ENCODE data around the gene PML. TPM values are rescaled to one million over a fixed set of nuclear protein-coding genes. Genes with fewer than 3 reads are reported as not detected.

The PML gene
- total and polyA plus RNA-seq, 9 of the 15 experiments (the other 6 are each of a cell fraction or from before 2014, with no cell fraction given): 5.0 to 50.7 (median 10.1) TPM

DNA sequence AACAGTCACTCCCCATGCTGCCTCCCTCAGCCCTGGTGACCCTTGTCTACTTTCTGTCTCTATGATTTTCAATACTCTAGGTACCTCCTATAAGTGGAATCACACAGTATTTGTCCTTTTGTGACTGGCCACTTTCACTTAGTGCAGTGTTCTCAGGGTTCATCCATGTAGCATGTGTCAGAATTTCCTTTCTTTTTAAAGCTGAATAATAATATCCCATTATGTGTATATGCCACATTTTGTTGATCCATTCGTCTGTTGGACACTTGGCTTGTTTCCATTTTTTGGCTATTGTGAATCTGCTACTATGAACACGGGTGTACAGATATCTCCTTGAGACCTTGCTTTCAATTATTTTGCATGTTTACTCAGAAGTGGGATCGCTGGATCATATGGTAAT, 34.1 kb downstream of the PML start:
- DNase-seq (ENCODE audit: extremely low read depth in 1 of 4, low spot score in 3 of 4): no peak
- POLR2A ChIA-PET: interaction anchor here (1.1 kb wide), 1 partner anchor 17 kb away, joined by 3 read pairs; no protein-coding TSS in a partner anchor
- Histone ChIP-seq H3K4me1 (replicated peaks in 1 of 2; ENCODE audit: control insufficient read depth in 2 of 2, insufficient read depth in 2 of 2, low read length in 2 of 2) (peaks cover 4 to 8% of the 10 kb centered on the region in 2 experiments; a peak in 1 of 5 replicates), H4K20me1 (replicated peaks; ENCODE audit: control insufficient read depth, insufficient read depth, low read length) (no peaks in the 10 kb centered on the region; the same call in 1 of the 2 replicates), H3K27ac (ENCODE audit: extremely low read depth, low read depth, low read length) (no peak overlapping the region), H3K27me3 (ENCODE audit: control insufficient read depth in 2 of 2, insufficient read depth in 2 of 2, low read length in 2 of 2) (no peaks in the 10 kb centered on the region), H2AFZ (ENCODE audit: low read depth, low read length) (no peak overlapping the region), H3K79me2 (ENCODE audit: control insufficient read depth, insufficient read depth, low read length) (no peaks in the 10 kb centered on the region), H3K9me3 (replicated peaks; ENCODE audit: control insufficient read depth, insufficient read depth, low read depth, low read length) (no peaks in the 10 kb centered on the region), H3K9ac (ENCODE audit: insufficient read depth in 1 of 2, low read depth in 2 of 2, low read length in 2 of 2) (no peak overlapping the region), H3K4me2 (ENCODE audit: insufficient read depth, low read length) (no peak overlapping the region), H3K4me3 (no peak overlapping the region), H3K9me1 (ENCODE audit: control insufficient read depth, insufficient read depth, low read length) (peaks cover 3% of the 10 kb centered on the region), H3K36me3 (ENCODE audit: control insufficient read depth, insufficient read depth, low read length) (peaks cover 60% of the 10 kb centered on the region)
- in situ Hi-C loops (cut with MboI) (no loop called here), intact Hi-C loops (cut with micrococcal nuclease) (no loop called here)
- no TSS peak for BruUV-seq (replicated peaks)
- FAIRE-seq: no peak
- TF ChIP-seq RBM14 (IDR thresholded peaks at IDR 0.05; ENCODE audit: borderline replicate concordance, insufficient read depth, low read depth, low read length): no peak
- TF ChIP-seq KAT7 (CRISPR knock-in tag; IDR thresholded peaks at IDR 0.05; ENCODE audit: borderline replicate concordance): no peak
- TF ChIP-seq, protein P1, sequence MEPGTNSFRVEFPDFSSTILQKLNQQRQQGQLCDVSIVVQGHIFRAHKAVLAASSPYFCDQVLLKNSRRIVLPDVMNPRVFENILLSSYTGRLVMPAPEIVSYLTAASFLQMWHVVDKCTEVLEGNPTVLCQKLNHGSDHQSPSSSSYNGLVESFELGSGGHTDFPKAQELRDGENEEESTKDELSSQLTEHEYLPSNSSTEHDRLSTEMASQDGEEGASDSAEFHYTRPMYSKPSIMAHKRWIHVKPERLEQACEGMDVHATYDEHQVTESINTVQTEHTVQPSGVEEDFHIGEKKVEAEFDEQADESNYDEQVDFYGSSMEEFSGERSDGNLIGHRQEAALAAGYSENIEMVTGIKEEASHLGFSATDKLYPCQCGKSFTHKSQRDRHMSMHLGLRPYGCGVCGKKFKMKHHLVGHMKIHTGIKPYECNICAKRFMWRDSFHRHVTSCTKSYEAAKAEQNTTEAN (CRISPR knock-in tag; IDR thresholded peaks at IDR 0.05): no peak
- no peak for TF ChIP-seq MTA2 (IDR thresholded peaks at IDR 0.05; ENCODE audit: low read depth)
- no peak for TF ChIP-seq TRIM24 (IDR thresholded peaks at IDR 0.05)
- no peak for TF ChIP-seq RAD51 (IDR thresholded peaks at IDR 0.05; ENCODE audit: borderline replicate concordance, low read depth)
- TF ChIP-seq NELFE (IDR thresholded peaks at IDR 0.05; ENCODE audit: insufficient read depth, insufficient read length): no peak
- TF ChIP-seq, protein P2, sequence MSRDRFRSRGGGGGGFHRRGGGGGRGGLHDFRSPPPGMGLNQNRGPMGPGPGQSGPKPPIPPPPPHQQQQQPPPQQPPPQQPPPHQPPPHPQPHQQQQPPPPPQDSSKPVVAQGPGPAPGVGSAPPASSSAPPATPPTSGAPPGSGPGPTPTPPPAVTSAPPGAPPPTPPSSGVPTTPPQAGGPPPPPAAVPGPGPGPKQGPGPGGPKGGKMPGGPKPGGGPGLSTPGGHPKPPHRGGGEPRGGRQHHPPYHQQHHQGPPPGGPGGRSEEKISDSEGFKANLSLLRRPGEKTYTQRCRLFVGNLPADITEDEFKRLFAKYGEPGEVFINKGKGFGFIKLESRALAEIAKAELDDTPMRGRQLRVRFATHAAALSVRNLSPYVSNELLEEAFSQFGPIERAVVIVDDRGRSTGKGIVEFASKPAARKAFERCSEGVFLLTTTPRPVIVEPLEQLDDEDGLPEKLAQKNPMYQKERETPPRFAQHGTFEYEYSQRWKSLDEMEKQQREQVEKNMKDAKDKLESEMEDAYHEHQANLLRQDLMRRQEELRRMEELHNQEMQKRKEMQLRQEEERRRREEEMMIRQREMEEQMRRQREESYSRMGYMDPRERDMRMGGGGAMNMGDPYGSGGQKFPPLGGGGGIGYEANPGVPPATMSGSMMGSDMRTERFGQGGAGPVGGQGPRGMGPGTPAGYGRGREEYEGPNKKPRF (IDR thresholded peaks at IDR 0.05; ENCODE audit: low read depth, low read length): no peak
- TF ChIP-seq SMARCE1 (IDR thresholded peaks at IDR 0.05): no peak
- no peak for TF ChIP-seq FOXM1 (IDR thresholded peaks at IDR 0.05; ENCODE audit: low read depth)
- no peak for TF ChIP-seq FOXM1 (CRISPR knock-in tag; IDR thresholded peaks at IDR 0.05; ENCODE audit: low read depth)
- no peak for TF ChIP-seq MTA1 (IDR thresholded peaks at IDR 0.05; ENCODE audit: borderline replicate concordance)
- TF ChIP-seq TAF7 (tag; IDR thresholded peaks at IDR 0.05): no peak
- TF ChIP-seq FOXJ3 (CRISPR knock-in tag; IDR thresholded peaks at IDR 0.05): no peak
- no peak for TF ChIP-seq NCOA1 (IDR thresholded peaks at IDR 0.05; ENCODE audit: low read depth)
- no peak for TF ChIP-seq HLTF (IDR thresholded peaks at IDR 0.05)
- TF ChIP-seq, protein P3, sequence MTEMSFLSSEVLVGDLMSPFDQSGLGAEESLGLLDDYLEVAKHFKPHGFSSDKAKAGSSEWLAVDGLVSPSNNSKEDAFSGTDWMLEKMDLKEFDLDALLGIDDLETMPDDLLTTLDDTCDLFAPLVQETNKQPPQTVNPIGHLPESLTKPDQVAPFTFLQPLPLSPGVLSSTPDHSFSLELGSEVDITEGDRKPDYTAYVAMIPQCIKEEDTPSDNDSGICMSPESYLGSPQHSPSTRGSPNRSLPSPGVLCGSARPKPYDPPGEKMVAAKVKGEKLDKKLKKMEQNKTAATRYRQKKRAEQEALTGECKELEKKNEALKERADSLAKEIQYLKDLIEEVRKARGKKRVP (CRISPR knock-in tag; IDR thresholded peaks at IDR 0.05): no peak
- no peak for TF ChIP-seq TFAM (CRISPR knock-in tag; conservative IDR thresholded peaks at IDR 0.05)
- TF ChIP-seq ETS2 (tag; IDR thresholded peaks at IDR 0.05; ENCODE audit: borderline replicate concordance, poor library complexity, severe bottlenecking): no peak
- TF ChIP-seq, protein P4, sequence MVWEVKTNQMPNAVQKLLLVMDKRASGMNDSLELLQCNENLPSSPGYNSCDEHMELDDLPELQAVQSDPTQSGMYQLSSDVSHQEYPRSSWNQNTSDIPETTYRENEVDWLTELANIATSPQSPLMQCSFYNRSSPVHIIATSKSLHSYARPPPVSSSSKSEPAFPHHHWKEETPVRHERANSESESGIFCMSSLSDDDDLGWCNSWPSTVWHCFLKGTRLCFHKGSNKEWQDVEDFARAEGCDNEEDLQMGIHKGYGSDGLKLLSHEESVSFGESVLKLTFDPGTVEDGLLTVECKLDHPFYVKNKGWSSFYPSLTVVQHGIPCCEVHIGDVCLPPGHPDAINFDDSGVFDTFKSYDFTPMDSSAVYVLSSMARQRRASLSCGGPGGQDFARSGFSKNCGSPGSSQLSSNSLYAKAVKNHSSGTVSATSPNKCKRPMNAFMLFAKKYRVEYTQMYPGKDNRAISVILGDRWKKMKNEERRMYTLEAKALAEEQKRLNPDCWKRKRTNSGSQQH (CRISPR knock-in tag; IDR thresholded peaks at IDR 0.05): no peak
- no peak for ATAC-seq
- CTCF ChIA-PET (ENCODE audit: low intra/inter-chr PET ratio): no interaction called here
- 61% methylated on average over 3 of the region's 3 CpGs for WGBS (ENCODE audit: insufficient coverage, low coverage, missing lambda C conversion rate)

Data from K562 (cell line).